Fibroblast of mammary gland (primary cell): ENCODE measurements around the gene SLC2A1.

Experiments used
- DNase-seq: peaks from one replicate; pipeline ENCODE4 v3.0.0-alpha.2; 2010; ENCODE audit warnings: low read depth
- H3K4me3 ChIP-seq: 2 replicates; pipeline ENCODE4 v1.5.1; 2011; ENCODE audit warnings: low read depth, mild to moderate bottlenecking, low read length, moderate library complexity; ENCODE audit not compliant: control insufficient read depth
- TF ChIP-seq, protein P1 (sequence below): conservative IDR thresholded peaks from 2 replicates; pipeline ENCODE4 v1.5.1; 2011; ENCODE audit warnings: low read depth, low read length, inconsistent platforms; ENCODE audit not compliant: control insufficient read depth, insufficient read depth

Gene SLC2A1

DNA sequence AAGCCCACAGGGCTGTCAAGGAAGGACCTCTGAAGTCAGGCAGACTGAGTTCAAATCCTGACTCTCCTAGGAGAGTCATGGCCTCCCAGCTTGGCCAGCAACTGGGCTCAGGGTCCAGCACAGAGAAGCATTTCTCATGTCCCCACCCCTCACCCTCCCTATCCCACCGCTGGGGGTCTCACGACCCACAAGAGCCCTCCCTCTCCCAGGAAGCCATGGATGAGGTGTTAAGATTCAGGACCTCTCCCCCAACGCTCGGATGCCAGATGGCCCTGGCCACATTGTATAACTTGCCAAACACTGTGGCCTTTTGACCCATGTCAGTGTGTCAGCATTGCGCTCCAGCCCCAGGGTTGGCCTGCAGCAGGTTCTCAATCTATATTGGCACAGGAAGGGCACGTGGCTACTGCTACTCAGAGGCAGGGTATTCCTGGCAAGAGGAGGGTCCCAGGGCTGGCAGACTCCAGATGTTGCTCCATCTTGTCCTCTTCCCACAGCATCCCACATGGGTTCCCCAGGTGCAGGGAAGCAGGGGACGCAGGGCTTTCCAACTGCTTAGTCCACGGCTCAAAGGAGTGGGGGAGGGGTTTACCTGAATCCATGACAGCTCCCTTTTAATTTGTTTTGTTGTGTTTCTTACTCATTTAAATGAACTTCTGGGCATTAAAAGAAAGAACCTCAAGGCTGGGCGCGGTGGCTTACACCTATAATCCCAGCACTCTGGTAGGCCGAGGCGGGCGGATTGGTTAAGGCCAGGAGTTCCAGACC lies 10.5 kb downstream of the SLC2A1 start:
- H3K4me3 ChIP-seq: no peak overlapping the region
- no peak for DNase-seq
- TF ChIP-seq, protein P1, sequence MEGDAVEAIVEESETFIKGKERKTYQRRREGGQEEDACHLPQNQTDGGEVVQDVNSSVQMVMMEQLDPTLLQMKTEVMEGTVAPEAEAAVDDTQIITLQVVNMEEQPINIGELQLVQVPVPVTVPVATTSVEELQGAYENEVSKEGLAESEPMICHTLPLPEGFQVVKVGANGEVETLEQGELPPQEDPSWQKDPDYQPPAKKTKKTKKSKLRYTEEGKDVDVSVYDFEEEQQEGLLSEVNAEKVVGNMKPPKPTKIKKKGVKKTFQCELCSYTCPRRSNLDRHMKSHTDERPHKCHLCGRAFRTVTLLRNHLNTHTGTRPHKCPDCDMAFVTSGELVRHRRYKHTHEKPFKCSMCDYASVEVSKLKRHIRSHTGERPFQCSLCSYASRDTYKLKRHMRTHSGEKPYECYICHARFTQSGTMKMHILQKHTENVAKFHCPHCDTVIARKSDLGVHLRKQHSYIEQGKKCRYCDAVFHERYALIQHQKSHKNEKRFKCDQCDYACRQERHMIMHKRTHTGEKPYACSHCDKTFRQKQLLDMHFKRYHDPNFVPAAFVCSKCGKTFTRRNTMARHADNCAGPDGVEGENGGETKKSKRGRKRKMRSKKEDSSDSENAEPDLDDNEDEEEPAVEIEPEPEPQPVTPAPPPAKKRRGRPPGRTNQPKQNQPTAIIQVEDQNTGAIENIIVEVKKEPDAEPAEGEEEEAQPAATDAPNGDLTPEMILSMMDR: no peak

GRCh38 chr1:42947117-42947516 lies 11.6 kb downstream of the SLC2A1 start:
- TF ChIP-seq, protein P1: no peak
- no peak for DNase-seq
- H3K4me3 ChIP-seq: no peak overlapping the region

DNA sequence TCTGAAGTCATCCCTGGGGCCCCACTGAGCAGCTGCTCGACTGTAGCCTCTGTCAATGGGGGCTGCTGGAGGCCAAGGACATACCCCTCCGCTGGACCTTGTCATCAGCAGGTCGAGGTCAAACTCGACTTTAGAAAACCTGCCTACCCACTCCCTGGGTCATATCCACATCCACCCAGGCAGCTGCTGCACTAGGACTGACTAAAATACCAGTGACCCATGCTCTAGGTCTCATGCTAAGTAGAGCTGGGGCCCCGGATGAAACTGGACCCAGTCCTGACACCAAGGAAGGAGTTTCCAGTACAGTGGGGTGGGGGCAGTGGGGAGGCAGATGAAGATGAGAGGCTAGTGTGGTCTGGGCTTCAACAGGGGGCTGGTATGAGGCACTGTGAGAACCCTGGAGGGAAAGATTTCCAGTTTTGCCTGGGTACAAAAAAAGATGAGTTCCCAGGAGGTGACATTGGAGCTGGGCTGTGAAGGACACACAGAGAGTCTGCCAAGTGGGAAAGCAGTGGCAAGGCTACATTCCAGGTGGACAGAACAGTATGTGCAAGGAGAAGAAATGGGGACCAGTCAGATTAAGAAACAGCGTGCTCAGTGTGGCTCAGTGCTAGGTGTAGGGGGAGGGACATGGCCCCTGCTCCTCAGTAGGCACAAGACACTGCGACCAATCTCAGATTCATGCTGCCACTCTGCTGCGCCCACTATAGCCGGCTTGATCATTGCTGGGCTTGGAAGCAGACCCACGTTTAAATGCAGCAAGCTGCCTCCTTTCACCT lies 12.4 kb downstream of the SLC2A1 start:
- no peak overlapping the region for H3K4me3 ChIP-seq
- TF ChIP-seq, protein P1: no peak
- no peak for DNase-seq

DNA sequence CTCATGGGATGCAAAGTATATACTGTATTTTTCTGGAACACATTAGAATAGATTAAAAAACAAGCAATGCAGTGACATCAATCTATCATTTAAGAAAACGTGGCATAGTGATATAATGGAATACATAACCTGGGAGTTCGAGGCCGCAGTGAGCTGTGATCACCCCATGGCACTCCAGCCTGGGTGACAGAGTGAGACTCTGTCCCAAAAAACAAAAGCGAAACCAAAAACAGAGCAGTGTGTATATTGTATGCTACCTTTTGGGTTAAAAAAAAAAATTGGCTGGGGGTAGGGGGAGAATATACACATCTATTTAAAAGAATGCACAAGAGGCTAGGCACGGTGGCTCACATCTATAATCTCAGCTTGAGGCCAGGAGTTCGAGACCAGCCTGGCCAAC lies 13.5 kb downstream of the SLC2A1 start:
- DNase-seq: no peak
- TF ChIP-seq, protein P1: no peak
- no peak overlapping the region for H3K4me3 ChIP-seq

DNA sequence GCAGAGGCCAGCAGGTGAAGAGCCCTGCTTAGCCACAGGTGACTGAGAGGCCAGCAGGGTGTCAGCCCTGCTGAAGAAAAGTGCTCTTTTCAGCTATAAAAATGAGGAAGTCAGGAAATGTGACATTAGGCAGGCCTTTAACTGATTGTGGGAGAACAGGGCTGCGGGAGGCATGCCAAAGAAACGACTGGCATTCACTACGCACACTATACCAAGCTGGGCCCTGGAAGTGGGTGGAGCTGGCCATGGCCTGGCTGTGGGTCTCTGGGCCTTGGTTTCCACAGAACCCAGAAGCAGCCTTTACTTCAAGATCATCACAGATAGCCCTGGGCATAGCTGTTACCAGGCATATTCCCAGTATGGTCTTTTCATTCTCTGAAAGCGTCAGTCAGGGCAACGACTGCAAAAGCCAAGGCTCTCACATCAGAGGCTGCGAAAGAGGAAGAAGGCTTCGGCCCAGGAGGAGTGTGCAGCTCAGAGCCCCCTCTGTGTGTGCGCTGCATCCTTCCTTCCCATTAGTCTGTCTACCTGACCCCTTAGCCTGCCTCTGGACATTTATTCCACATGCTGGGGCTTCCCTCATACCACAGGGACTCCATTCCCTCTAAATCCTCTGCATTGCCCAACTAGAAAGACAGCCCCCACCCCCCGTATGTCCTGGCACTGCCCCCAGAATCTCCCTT lies 14.3 kb downstream of the SLC2A1 start:
- TF ChIP-seq, protein P1: no peak
- no peak overlapping the region for H3K4me3 ChIP-seq

GRCh38 chr1:42943728-42944127 lies 14.9 kb downstream of the SLC2A1 start:
- H3K4me3 ChIP-seq: no peak overlapping the region
- TF ChIP-seq, protein P1: no peak
- DNase-seq: no peak

More for the DNA sequence above, 14.3 kb downstream of the SLC2A1 start:
- DNase-seq: no peak
